ENCODE results near the gene ZNF286A. TPM values are rescaled to one million over a fixed set of nuclear protein-coding genes. Genes with fewer than 3 reads are reported as not detected.
"Not testable (repeated sequence)": the region's sequence is repeated elsewhere in the genome, so short reads cannot be mapped to it uniquely, and the experiment has no call there.

ZNF286A gene
- polyA plus RNA-seq, 4 donors = 36.5 to 42.8 (median 41.3) TPM

- not testable (repeated sequence) for DNase-seq (ENCODE audit: low read depth in 4 of 4, low spot score in 3 of 4)
Measured at GRCh38 chr17:15687494-15687893, 12.1 kb upstream of the ZNF286A start.

GRCh38 chr17:15698967-15699366, 585 bp upstream of the ZNF286A start:
- not testable (repeated sequence) for DNase-seq (ENCODE audit: low read depth in 4 of 4, low spot score in 3 of 4)

GRCh38 chr17:15699937-15700336, 385 bp downstream of the ZNF286A start:
- DNase-seq (ENCODE audit: low read depth in 4 of 4, low spot score in 3 of 4) = not testable (repeated sequence)

GRCh38 chr17:15704239-15704638, 4.7 kb downstream of the ZNF286A start:
- not testable (repeated sequence) for DNase-seq (ENCODE audit: low read depth in 4 of 4, low spot score in 3 of 4)

DNA sequence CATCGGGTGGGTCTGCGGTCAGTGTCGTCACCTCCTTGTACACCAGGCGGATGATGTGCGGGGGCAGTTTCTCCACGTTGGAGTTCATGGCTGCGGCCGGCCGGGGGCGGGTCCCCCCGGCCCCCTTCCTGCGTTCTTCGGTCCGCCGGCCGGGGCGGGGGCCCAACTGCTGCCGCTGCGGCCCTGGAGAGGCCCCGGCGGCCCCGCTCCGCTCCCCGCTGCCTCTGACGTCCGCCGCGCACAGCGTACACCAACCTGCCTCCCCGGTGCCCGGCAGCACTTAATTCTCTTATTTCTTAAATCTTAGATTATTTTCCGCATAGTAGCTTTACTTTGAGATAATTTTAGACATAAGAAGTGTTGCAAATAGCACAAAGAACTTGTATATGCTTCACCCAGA, 5.3 kb downstream of the ZNF286A start:
- DNase-seq (ENCODE audit: low read depth in 4 of 4, low spot score in 3 of 4) = not testable (repeated sequence)

DNA sequence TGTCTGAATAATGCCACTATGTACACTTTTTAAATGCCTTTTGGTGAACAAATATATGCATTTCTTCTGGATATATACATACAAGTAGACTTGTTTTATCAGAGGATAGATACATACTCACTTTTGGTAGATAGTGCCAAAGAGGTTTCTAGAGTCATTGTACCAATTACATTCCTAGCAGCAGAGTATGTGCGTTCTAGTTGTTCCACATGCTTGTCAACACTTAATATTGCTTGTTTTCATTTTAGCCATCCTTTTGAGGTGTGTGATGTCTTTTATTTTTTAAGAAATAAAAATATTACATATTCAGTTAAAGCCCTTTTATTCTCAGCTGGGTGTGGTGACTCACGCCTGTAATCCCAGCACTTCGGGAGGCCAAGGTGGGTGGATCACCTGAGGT, 9.3 kb downstream of the ZNF286A start:
- not testable (repeated sequence) for DNase-seq (ENCODE audit: low read depth in 4 of 4, low spot score in 3 of 4)

DNA sequence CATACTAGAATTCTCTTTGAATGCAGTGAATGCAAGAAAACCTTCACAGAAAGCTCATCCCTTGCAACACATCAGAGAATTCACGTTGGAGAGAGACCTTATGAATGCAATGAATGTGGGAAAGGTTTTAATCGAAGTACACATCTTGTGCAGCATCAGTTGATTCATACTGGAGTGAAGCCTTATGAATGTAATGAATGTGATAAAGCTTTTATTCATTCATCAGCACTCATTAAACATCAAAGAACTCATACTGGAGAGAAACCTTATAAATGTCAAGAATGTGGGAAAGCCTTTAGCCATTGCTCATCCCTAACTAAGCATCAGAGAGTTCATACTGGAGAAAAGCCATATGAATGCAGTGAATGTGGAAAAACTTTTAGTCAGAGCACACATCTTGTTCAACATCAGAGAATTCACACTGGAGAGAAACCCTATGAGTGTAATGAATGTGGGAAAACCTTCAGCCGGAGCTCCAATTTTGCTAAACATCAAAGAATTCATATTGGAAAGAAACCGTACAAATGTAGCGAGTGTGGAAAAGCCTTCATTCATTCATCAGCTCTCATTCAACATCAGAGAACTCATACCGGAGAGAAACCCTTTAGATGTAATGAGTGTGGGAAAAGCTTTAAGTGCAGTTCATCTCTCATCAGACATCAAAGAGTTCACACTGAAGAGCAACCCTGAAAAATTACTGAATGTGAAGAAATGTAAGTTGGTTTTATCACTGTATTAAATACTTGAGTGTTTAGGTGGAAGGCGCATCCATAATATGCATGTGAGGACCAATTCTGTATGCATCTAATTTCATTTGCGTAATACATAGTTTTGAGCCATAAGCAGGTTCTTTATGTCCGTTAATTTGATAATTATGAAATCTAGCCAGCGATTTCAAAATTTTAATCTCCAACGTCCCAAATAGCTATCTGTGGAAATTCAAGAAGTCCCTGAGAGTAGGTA, 17.3 kb downstream of the ZNF286A start:
- DNase-seq (ENCODE audit: low read depth in 4 of 4, low spot score in 3 of 4) = not testable (repeated sequence)

GRCh38 chr17:15730535-15730934, 31.0 kb downstream of the ZNF286A start:
- not testable (repeated sequence) for DNase-seq (ENCODE audit: low read depth in 4 of 4, low spot score in 3 of 4)

DNA sequence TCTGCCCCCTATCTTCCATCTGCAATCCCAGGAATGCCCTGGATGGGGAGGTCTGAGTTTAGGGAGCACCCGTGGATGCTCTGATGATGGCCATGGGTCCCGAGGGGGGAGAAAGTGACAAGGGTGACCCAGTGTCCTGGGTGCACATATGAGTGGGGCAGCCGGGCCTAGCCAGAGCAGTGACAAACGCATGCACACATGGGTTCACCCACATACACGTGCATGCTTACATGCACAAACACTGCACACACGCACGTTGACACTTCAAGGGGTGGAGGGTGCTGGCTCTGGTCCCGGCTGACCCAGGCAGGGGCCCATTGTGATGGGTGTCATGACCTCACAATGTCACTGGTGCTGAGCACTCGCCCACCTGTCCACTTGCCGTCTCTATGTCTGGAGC, 32.3 kb downstream of the ZNF286A start, which contains the start of gene TBC1D26:
Gene TBC1D26 (plus strand): TSS at position 384 of the 400 bp plus-strand sequence. CDS start 3,066 bp downstream, outside the sequence.
- not testable (repeated sequence) for DNase-seq (ENCODE audit: low read depth in 4 of 4, low spot score in 3 of 4)

GRCh38 chr17:15733174-15733789, 33.7 kb downstream of the ZNF286A start:
- not testable (repeated sequence) for DNase-seq (ENCODE audit: low read depth in 4 of 4, low spot score in 3 of 4)

GRCh38 chr17:15736578-15736977, 37.0 kb downstream of the ZNF286A start:
- not testable (repeated sequence) for DNase-seq (ENCODE audit: low read depth in 4 of 4, low spot score in 3 of 4)

GRCh38 chr17:15738066-15738465, 38.5 kb downstream of the ZNF286A start:
- DNase-seq (ENCODE audit: low read depth in 4 of 4, low spot score in 3 of 4) = no peak

DNA sequence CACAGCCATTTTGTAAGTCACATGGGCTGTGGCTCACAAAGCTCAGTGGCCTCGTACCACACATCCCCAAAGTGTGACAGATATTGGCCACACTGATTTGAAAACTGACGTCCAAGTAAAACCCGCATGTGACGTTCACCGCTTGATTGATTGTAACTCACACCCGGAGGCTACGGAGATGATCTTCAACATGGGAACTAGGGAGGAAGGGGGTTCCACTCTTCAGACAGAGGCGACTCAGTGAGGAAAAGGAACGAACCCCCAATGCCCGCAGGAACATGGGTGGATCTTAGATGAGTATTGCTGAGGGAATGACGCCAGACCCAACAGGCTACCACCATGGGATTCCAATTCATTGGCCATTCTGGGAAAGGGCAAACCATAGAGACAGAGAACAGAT, 39.7 kb downstream of the ZNF286A start:
- not testable (repeated sequence) for DNase-seq (ENCODE audit: low read depth in 4 of 4, low spot score in 3 of 4)

- DNase-seq (ENCODE audit: low read depth in 4 of 4, low spot score in 3 of 4) = not testable (repeated sequence)
Measured at GRCh38 chr17:15740041-15740440, 40.5 kb downstream of the ZNF286A start.

- DNase-seq (ENCODE audit: low read depth in 4 of 4, low spot score in 3 of 4) = no peak
Measured at GRCh38 chr17:15740570-15741120, 41.1 kb downstream of the ZNF286A start.

DNA sequence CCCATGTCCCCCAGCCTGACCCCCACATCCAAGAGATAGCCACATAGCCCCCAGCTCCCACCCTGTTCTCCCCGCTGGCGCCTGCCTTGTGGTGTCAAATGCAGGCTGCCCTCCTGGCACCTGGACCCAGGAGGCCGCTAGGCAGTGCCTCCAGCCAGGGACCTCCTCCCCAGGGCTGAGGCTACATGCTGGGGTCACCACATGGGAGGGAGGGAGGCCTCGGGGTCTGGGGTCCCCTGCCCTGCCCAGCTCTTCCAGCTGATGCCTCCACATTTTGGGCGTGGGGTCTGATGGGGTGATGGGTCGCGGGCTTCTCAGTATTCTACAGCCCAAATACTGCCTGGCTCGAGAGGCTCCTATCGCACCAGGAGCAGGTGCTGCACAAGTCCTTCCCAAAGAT, 42.1 kb downstream of the ZNF286A start:
- DNase-seq (ENCODE audit: low read depth in 4 of 4, low spot score in 3 of 4) = no peak

DNA sequence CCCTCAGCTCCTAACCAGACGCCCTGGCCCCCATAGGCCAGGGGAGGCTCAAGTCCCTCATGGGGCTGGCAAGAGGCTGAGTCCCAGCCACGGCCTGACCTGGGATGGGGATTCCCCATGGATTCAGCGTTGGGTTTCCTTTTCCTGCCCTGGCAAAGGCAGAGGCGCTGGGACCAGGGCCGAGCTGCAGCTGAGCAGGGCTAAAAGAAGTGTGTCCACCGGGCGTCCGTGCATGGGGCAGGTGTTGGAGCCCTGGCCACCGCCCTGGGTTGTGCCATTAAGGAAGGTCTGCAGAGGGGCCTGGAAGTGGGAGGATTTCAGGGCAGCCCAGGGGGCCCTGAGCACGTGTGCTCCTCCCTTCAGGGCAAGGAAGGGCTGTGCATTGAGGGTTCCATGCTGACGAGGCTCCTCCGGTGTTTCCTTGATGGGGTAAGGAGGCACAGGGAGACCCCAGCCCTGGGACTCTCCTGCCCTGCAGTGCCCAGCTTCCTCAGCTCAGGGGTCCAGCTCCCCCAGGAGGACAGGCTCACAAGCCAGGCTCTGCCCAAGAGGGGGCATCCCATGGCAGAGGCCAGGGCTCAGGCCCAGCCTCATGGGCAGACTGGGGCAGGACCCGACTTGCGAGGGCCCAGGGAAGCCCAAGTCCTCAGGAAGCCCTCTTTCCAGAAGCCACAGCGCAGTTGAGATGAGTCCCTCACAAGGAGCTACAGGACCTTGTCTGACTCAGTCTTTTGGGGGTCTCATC, 42.7 kb downstream of the ZNF286A start:
- no peak for DNase-seq (ENCODE audit: low read depth in 4 of 4, low spot score in 3 of 4)

- DNase-seq (ENCODE audit: low read depth in 4 of 4, low spot score in 3 of 4) = no peak
Measured at GRCh38 chr17:15742921-15743320, 43.4 kb downstream of the ZNF286A start.

DNA sequence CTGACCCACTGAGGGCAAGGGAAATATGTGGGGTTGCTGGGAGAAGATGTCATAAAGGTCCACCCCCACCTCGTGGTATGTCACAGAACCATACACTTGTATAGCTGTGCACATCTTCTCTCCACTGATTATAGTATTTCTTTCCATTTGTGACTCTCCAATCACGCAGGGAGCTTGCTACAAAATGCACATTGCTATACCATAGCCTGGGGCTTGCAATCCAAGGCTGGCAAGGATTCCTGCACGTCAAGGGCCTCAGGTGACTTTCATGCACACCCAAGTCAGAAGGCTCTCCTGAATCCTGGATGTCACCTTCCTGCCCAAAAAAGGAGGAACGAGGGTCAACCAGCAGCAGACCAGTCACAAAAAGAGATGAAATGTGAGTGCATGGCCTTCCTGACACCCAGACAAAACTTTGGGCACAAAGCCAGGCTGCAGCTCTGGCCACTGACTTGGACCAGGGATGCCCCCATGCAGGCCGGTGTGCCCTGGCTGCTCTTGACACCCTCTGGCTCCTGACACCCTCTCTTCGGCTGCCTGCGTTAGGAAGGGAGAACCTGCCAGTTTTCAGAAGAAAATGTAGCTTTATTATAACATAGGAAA, 44.6 kb downstream of the ZNF286A start:
- DNase-seq (ENCODE audit: low read depth in 4 of 4, low spot score in 3 of 4) = no peak

DNA sequence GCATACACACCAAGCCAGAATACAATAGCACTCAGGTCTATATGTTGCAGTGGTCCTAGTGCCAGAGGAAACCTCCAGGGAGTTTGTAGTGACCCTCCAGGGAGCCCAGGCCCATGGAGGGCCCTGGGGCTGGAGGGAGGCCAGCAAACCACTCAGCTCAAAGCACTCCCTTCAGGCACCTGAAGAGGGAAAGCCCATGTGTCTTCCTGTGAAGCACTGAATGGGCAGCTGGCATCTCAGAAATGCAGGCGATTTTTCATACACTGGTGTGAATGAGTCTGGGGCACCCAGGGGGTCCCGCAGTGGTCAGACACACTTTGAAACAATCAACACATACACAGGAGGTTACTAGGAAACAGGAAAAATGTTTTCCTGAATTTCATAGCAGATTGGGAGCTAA, 45.3 kb downstream of the ZNF286A start:
- DNase-seq (ENCODE audit: low read depth in 4 of 4, low spot score in 3 of 4) = no peak

All from right renal pelvis (tissue), 4 donors.